NK-92 treated with Interleukin-12 subunit alpha and Interleukin-12 subunit beta, amount 100 ng/mL, for 24 hours (cell line): Measurements from ENCODE around the gene CKB.
A peak's percentile ranks its signal among the peaks of the same experiment; 100 is the strongest.

Experiments used
- DNase-seq: peaks from one replicate; lab custom pipeline; 2025; lab: John Stamatoyannopoulos, UW

CKB gene

GRCh38 chr14:103549361-103550311, 27.0 kb upstream of the CKB start:
- DNase-seq: no peak

DNA sequence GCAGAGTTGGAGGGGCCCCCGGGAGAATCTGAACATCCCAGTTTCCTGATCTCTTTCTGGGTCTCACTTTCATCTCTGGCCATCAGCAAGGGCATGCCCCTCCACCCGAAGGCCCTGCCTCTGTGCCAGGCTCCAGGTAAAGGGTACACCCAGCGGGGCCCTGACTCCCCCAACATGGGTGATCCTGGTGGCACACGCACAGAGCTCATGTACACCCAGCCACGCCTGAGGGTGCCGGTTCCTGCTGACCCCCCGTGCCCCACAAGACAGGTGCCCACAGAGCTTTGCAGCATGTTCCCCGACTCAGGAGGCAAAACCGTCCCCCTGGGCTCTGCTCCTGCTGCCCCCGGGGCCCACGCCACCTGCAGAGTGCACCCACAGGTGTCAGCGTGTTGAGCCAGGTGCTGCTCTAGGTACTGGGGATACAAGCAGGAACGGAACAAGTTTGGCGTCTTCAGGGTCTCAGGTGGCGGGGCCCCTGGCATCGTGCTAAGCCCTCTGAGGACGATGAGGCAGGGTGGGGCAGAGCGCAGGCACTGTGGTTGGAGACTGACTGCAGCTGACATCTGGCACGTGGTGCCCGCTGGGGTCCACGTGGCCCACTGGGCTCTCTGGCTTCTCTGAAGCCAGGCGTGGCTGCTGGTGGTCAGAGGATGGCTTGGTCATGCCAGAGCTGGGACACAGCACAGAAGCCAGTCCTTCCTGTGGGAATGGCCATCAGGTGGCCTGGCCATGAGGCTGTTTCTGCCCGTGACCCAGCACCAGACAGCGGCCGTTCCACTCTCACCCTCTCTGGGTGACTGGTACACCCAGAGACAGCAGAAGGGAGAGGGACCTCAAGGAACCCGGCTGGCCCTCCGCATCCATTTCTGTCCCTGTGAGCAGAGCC, 26.1 kb upstream of the CKB start:
- DNase-seq: no peak

DNA sequence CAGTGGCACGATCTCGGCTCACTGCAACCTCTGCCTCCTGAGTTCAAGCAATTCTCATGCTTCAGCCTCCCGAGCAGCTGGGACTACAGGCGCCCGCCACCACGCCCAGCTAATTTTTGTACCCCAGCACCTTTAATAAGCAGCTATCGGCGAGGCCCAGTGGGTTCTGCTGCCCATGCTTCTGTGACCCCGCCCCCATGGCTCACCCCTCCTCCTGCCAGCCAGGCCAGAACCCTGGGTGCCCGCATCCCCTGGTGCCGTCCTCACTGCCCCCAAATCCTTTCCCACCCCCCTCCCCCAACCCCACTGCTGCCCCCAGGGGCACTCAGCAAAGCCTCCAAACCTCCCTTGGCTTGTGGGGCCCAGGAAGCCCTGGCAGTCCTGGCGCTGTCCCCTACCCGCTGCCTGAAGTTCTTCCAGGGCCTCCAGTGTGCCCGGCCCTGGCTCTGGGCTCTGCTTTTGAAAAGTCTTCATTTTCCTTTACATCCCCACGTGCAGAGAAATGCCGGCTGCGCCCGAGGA, 25.4 kb upstream of the CKB start:
- DNase-seq: no peak

DNA sequence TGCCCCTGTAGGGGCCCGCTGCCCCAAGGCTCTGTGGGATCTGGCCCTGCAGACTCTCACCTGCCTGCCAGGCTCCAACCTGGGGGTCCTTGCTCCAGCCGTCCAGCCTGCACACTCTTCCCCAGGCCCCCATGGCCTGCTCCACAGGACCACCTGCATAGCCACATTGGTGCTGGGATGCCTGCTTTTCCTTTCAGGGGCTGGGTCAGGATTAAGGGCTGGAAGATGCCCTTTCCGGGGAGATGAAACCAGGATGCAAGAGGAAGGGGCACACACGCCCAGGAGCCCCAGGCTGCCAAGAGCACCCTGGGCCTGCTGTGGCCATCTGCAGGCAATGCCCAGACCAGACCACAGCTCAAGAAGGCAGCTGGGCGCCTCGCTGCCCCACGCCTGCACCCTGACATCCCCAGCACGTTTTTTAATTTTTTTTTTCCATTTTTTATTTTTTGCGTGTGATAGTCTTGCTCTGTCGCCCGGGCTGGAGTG, 24.9 kb upstream of the CKB start:
- no peak for DNase-seq

DNA sequence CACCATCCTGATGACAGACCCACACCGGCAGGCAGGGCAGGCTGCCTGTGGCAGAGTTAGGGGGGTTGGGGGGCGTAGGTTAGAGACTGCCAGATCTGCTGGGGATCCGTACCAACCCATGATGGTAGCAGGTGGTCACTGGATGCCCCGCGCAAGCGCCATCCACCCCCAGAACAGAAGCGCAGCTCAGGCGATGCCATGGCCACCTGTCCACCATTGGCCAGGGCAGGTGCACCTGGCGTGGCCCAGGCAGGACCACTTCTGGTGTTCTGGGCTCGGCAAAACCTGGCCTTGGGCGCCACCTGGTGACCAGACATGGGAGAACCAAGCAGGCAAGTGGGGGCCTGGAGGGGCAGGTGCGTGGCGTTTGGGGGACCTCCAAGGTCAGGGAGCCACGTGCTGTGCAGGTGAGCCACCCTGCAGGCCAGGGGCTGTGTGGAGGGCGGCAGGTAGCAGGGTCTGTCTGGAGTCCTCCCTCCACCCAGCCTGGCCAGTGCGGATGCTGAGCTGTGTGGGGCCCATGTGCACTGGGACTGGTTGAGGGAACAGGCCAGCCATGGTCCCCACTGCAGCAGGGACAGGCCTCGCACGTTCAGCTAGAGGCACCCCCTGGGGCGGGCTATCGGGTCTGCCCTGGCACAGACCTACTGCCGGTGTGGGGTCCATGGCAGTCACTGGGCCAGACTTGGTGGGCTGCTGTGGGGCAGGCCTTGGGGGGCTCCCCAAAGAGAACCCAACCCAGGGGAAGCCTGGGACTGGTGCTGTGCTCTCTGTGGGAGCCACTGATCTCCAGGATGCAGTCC, 24.2 kb upstream of the CKB start:
- peak; percentile 37 for DNase-seq

GRCh38 chr14:103545915-103546651, 23.5 kb upstream of the CKB start:
- DNase-seq: no peak

- no peak for DNase-seq
These were observed 22.7 kb upstream of the CKB start for GRCh38 chr14:103545219-103545914.

DNA sequence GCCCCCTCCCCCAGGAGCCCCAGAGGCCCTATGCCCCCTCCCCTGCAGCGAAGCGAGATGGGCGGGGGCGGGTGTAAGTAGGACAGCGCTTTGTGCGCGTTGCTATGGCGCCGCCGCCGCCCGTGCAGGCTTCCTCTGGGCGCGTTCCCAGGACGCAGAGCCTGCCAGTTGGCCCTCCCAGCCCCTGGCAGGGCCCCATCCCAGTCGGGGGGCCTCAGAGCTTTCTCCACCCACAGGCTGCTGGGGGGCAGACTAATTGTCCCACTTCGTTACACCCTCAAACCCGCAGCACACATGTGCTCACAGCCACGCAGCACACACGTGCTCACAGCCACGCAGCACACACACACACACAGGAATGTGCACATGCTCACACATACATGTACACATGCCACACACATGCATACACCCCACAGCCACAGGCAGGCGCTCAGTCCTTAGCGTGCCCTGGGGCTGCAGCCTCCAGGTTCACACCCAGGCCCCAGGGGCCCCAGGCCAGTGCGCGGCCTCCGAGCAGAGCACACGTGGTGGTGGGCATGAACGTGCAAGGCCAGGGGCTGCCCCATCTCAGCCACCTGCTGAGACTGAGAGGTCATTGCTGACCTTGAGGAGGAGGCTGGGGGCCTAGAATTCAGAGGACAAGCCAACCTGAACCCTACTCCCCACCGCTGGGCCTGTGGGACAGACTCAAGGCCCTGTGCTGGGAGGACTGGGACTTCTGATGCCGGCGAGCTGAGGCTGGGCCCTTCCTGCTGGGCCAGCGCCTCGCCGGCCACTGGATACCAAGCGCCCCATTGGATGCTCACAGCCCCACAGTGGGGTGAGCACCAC, 22.0 kb upstream of the CKB start:
- DNase-seq: no peak

DNA sequence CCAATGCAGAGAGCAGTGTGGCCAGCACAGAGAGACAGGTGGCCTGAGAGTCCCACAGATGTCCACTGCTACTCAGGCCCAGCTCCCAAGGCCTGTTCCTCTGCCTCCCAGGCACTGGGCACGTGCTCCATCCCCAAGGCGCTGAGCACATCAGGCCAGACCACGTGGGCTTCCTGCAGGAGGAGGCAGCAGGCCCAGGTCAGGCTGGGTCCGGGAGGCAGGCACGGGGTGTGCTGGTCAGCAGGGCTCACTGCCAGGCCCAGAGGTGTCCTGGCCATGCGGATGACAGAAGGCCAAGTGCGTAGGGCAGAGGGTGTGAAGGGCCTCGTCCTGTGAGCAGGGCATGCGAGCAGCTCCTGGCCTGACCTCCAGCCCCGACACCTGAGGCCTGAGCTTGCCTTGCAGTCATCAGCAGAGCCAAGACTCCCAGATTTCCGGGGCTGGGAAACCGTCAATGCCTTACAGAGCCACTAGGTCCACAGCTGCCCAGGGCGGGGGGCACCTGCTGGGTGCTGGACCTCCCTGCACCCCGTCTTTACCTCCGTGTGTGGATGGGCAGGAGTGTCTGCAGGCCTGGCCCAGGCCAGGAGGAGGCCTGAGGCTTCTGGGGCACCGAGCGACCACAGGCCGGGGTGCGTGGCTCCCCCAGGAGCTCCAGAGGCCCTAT, 21.2 kb upstream of the CKB start:
- DNase-seq: no peak

DNA sequence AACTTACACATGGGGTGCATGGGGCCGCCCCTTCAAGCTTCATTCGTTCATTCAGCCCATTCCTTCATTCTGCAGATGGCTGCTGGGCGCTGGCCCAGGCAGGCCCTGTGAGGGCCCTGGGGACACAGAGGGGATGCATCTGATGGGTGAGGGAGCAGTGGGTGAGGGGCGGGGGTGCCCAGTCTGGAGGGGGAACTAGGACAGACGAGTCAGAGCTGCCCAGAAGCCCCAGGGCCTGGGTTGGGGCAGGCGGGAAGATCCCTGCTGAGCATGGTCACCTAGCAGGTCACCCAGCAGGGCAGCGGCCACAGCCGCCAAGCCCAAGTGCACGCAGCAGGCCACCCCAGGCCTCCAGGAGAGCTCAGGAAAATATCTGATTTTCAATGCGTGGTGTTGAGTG, 20.5 kb upstream of the CKB start:
- no peak for DNase-seq

- DNase-seq: no peak
These were observed 20.0 kb upstream of the CKB start for GRCh38 chr14:103542605-103543088.

DNA sequence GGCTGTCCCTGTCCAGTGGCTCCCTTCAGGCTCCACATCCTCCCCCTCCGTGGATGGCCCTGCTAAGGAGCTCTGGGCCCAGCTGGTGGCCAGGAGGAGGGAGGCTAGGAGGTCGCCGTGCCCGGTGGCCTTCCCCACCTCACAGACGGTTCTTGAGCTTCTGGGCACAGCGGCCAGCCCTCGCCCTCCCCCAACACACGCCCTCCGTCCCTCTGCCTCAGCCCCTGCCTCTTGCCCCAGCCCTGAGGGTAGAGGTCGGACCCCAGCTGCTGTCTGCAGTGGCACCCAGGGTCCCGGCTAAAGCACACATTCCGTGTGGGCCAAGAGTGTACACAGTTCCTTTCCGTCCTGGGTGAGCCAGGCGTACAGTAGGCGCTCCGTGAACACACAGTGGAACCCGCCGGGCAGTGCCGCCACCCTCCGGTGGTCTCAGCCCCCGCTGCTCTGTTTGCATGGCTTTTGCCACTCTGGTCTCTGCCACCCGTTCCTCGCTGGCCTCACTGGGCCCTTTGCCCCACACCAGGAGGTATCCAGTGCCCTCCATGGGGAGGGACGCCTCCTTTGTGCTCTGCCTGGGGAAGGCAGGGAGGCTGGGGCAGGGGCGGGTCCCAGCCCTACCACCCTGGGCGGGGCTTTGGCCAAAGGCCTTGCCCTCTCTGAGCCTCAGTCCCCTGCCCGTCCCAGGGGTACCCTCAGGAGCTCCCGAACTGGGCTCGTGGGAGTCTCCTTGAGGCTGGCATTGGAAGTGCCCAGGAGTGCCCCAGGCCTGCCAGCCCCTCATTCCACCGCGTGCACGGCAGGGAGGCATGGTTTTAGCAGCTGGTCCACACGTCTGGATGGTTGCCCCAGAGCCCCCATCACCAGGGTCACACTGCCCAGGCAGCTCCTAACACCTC, 19.3 kb upstream of the CKB start:
- no peak for DNase-seq

- DNase-seq: no peak
These were observed 18.4 kb upstream of the CKB start for GRCh38 chr14:103540821-103541708.

DNA sequence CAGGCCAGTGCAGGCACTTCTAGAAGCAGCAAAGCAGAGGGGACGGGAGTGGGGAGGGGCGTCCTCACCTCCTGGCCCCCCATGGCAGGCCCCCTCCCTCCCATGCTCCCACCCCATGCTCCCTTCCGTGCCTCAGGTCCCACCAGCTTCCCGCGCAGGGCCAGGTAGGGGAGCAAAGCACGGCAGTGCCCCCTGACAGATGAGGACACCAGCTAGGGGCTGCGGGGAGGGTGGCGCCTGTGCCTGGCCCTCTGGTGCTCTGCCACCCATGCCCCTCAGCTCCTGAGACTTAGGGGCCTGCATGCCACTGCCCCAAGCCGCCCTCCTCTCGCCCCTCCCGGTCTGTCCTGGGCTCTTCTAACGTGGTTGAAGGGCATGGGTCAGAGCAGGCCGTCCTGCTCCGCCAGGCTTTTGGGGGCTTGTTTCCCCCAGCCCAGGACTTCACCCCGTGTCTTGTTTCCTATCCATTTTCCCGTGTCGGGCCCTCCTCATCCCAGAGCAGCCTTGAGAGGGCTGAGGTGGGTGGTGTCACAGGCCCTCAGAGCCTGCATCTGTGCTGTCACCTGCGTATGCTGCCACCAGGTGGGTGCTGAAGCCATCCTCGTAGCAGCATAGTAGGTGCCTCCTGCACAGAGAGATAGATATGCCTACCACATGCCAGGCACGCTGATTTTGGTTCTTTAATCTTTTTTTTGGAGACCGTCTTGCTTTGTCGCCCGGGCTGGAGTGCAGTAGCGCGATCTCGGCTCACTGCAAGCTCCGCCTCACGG, 16.6 kb upstream of the CKB start:
- DNase-seq: no peak

DNA sequence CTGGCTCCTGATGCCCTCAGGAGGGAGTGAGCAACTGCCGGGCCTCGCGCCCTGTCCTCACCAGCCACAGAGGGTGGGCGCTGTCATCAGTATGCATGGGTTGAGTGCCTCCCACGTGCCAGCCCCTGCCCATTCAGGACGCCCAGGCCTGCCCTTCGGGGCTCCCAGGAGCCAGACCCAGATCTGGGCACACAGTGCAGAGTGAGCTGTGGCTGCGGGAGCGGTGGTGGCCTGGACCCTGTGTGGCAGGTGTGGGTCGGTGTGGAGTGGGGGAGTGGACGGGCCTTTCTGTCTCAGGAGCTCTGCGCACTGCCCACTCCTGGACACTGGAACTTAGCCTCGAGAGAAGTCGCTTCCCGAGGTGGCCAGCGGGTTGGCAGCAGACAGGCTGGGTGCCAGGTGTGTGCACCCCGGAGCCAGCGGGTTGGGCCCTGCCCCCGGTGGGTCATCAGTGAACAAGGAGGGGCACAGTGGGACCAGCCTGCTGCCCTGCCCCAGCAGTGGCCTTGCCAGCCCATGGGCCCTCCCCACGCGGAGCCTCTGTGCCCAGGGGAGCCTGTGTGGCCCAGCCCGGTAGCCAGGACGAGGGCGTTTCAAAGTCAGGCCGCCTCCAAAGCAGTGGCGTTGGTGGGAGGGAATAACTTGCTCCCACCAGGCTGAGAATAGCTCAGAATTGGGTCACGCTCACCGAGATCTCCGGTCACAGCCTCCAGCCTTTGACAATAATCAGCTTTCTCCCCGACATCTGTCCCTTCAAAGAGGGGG, 15.8 kb upstream of the CKB start:
- no peak for DNase-seq
